ENCODE data around the gene PIWIL1. TPM values are rescaled to one million over a fixed set of nuclear protein-coding genes. Genes with fewer than 3 reads are reported as not detected.

PIWIL1 gene
- total RNA-seq, 2 experiments from 2014 or later = not detected

- ChIA-PET POLR2A (no interaction called here), CTCF (no interaction called here)
- DNase-seq = no peak
- H3K36me3 Mint-ChIP-seq (ENCODE audit: low read depth) = no peaks in the 10 kb centered on the region
- TF ChIP-seq CTCF (IDR thresholded peaks at IDR 0.05) = no peak
- Histone ChIP-seq H3K9me3 (ENCODE audit: control insufficient read depth in 1 of 2, insufficient read depth in 1 of 2, low read length in 2 of 2) (peaks cover 0 to 12% of the 10 kb centered on the region in 2 experiments), H3K27me3 (ENCODE audit: control insufficient read depth in 1 of 2, insufficient read depth in 2 of 2, low read length in 2 of 2) (no peaks in the 10 kb centered on the region), H3K4me1 (ENCODE audit: insufficient read depth, low read length) (no peaks in the 10 kb centered on the region), H3K36me3 (ENCODE audit: insufficient read depth, low read length) (no peaks in the 10 kb centered on the region), H3K27ac (ENCODE audit: low read depth in 1 of 2, low read length in 2 of 2) (no peak overlapping the region), H3K4me3 (ENCODE audit: low read length) (no peak overlapping the region)
- intact Hi-C loops (cut with DNase I, micrococcal nuclease) = no loop called here
- no peak overlapping the region for H3K4me3 Mint-ChIP-seq
- no peak for ATAC-seq (ENCODE audit: poor library complexity)
- H3K27me3 Mint-ChIP-seq = peaks cover 9% of the 10 kb centered on the region
- no peaks in the 10 kb centered on the region for H3K4me1 Mint-ChIP-seq (ENCODE audit: low read depth)
- no peaks in the 10 kb centered on the region for H3K9me3 Mint-ChIP-seq
- H3K27ac Mint-ChIP-seq = no peak overlapping the region
These were observed 82.4 kb downstream of the PIWIL1 start for GRCh38 chr12:130420071-130420470.

- H3K27me3 ChIP-seq (ENCODE audit: control insufficient read depth in 1 of 2, insufficient read depth in 2 of 2, low read length in 2 of 2) = no peaks in the 10 kb centered on the region
- peaks cover 0 to 30% of the 10 kb centered on the region in 2 experiments for H3K9me3 ChIP-seq (ENCODE audit: control insufficient read depth in 1 of 2, insufficient read depth in 1 of 2, low read length in 2 of 2)
- Mint-ChIP-seq H3K4me1 (ENCODE audit: low read depth) (no peaks in the 10 kb centered on the region), H3K27me3 (peaks cover 4% of the 10 kb centered on the region), H3K27ac (no peak overlapping the region), H3K4me3 (no peak overlapping the region), H3K36me3 (ENCODE audit: low read depth) (no peaks in the 10 kb centered on the region), H3K9me3 (no peaks in the 10 kb centered on the region)
- no peak for TF ChIP-seq CTCF (IDR thresholded peaks at IDR 0.05)
- ATAC-seq (ENCODE audit: poor library complexity) = no peak
- H3K36me3 ChIP-seq (ENCODE audit: insufficient read depth, low read length) = no peaks in the 10 kb centered on the region
- H3K4me1 ChIP-seq (ENCODE audit: insufficient read depth, low read length) = no peaks in the 10 kb centered on the region
- H3K27ac ChIP-seq (ENCODE audit: low read depth in 1 of 2, low read length in 2 of 2) = no peak overlapping the region
- intact Hi-C loops (cut with DNase I, micrococcal nuclease) = no loop called here
- ChIA-PET POLR2A (no interaction called here), CTCF (no interaction called here)
- no peak overlapping the region for H3K4me3 ChIP-seq (ENCODE audit: low read length)
- no peak for DNase-seq
These were observed 84.2 kb downstream of the PIWIL1 start for GRCh38 chr12:130421896-130422295.

Other genes starting within 250 kb of the PIWIL1 start
- gene FZD10, start 175.4 kb upstream of the PIWIL1 start, total RNA-seq = not detected